MM.1S (cell line): ENCODE data around the gene MRPL51.

Source experiments
- EZH2 ChIP-seq: fragments of 300-600 bp; sonication (generic); optimal IDR thresholded peaks from 2 replicates; pipeline ENCODE3; 2017; ENCODE audit warnings: low read depth, mild to moderate bottlenecking, antibody characterized with exemption, low read length, mixed read lengths
- TF ChIP-seq, protein P1 (sequence below): fragments of 300-600 bp; sonication (generic); IDR thresholded peaks from 2 replicates; pipeline ENCODE4 v1.5.1; 2016; ENCODE audit warnings: antibody characterized with exemption, low read length, mixed read lengths

DNA sequence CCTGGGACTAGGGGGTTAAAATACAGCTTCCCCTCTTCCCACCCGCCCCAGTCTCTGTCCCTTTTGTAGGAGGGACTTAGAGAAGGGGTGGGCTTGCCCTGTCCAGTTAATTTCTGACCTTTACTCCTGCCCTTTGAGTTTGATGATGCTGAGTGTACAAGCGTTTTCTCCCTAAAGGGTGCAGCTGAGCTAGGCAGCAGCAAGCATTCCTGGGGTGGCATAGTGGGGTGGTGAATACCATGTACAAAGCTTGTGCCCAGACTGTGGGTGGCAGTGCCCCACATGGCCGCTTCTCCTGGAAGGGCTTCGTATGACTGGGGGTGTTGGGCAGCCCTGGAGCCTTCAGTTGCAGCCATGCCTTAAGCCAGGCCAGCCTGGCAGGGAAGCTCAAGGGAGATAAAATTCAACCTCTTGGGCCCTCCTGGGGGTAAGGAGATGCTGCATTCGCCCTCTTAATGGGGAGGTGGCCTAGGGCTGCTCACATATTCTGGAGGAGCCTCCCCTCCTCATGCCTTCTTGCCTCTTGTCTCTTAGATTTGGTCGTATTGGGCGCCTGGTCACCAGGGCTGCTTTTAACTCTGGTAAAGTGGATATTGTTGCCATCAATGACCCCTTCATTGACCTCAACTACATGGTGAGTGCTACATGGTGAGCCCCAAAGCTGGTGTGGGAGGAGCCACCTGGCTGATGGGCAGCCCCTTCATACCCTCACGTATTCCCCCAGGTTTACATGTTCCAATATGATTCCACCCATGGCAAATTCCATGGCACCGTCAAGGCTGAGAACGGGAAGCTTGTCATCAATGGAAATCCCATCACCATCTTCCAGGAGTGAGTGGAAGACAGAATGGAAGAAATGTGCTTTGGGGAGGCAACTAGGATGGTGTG lies 43.1 kb upstream of the MRPL51 start:
- TF ChIP-seq, protein P1, sequence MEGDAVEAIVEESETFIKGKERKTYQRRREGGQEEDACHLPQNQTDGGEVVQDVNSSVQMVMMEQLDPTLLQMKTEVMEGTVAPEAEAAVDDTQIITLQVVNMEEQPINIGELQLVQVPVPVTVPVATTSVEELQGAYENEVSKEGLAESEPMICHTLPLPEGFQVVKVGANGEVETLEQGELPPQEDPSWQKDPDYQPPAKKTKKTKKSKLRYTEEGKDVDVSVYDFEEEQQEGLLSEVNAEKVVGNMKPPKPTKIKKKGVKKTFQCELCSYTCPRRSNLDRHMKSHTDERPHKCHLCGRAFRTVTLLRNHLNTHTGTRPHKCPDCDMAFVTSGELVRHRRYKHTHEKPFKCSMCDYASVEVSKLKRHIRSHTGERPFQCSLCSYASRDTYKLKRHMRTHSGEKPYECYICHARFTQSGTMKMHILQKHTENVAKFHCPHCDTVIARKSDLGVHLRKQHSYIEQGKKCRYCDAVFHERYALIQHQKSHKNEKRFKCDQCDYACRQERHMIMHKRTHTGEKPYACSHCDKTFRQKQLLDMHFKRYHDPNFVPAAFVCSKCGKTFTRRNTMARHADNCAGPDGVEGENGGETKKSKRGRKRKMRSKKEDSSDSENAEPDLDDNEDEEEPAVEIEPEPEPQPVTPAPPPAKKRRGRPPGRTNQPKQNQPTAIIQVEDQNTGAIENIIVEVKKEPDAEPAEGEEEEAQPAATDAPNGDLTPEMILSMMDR: no peak
- TF ChIP-seq EZH2: no peak
